H9 (cell line): ENCODE data around the gene CD300H. TPM values are rescaled to one million over a fixed set of nuclear protein-coding genes. Genes with fewer than 3 reads are reported as not detected.

Experiments
- DNase-seq: peaks from one replicate; pipeline ENCODE4 v3.0.0-alpha.2; 2017
- H2AFZ ChIP-seq: one replicate; pipeline ENCODE4 v1.6.1; 2013; ENCODE audit warnings: mild to moderate bottlenecking, low read length, control low read depth, moderate library complexity
- H2AK5ac ChIP-seq: 2 replicates; pipeline ENCODE4 v1.6.1; 2013; ENCODE audit warnings: low read length, control low read depth, mixed read lengths; ENCODE audit not compliant: insufficient read length
- H2BK120ac ChIP-seq: one replicate; pipeline ENCODE4 v1.6.1; 2013; ENCODE audit warnings: low read depth, mild to moderate bottlenecking, low read length, control low read depth, inconsistent platforms; ENCODE audit not compliant: poor library complexity, severe bottlenecking
- H2BK12ac ChIP-seq: 2 replicates; pipeline ENCODE4 v1.6.1; 2013; ENCODE audit warnings: low read length, control low read depth, mixed read lengths, low read depth; ENCODE audit not compliant: insufficient read length
- H2BK15ac ChIP-seq: 2 replicates; pipeline ENCODE4 v1.6.1; 2013; ENCODE audit warnings: low read depth, low read length, control low read depth
- H2BK20ac ChIP-seq: one replicate; pipeline ENCODE4 v1.6.1; 2013; ENCODE audit warnings: low read depth, mild to moderate bottlenecking, low read length, control low read depth, inconsistent platforms; ENCODE audit not compliant: poor library complexity, severe bottlenecking
- H2BK5ac ChIP-seq: 2 replicates; pipeline ENCODE4 v1.6.1; 2013; ENCODE audit warnings: low read length, control low read depth, mixed read lengths; ENCODE audit not compliant: insufficient read length
- H3K14ac ChIP-seq: 2 replicates; pipeline ENCODE4 v1.6.1; 2013; ENCODE audit warnings: low read length, control low read depth; ENCODE audit not compliant: insufficient read depth
- H3K18ac ChIP-seq: 2 replicates; pipeline ENCODE4 v1.6.1; 2013; ENCODE audit warnings: low read depth, mild to moderate bottlenecking, mixed read lengths, low read length, control low read depth; ENCODE audit not compliant: insufficient read length
- H3K23ac ChIP-seq: 2 replicates; pipeline ENCODE4 v1.6.1; 2013; ENCODE audit warnings: low read length, control low read depth, mixed read lengths, low read depth; ENCODE audit not compliant: insufficient read length
- H3K23me2 ChIP-seq: 2 replicates; pipeline ENCODE4 v1.6.1; 2013; ENCODE audit warnings: low read depth, mild to moderate bottlenecking, mixed read lengths, low read length, control low read depth; ENCODE audit not compliant: insufficient read length, poor library complexity, severe bottlenecking
- H3K27ac ChIP-seq: 2 replicates; pipeline ENCODE4 v1.5.1; 2013; ENCODE audit warnings: low read length, control low read depth, mixed read lengths, low read depth; ENCODE audit not compliant: insufficient read length
- H3K27me3 ChIP-seq: 2 replicates; pipeline ENCODE4 v1.6.1; 2013; ENCODE audit warnings: low read length, control low read depth, inconsistent platforms; ENCODE audit not compliant: insufficient read depth
- H3K4ac ChIP-seq: 2 replicates; pipeline ENCODE4 v1.6.1; 2013; ENCODE audit warnings: low read depth, mild to moderate bottlenecking, control low read depth, inconsistent platforms, low read length, moderate library complexity
- H3K4me1 ChIP-seq: 2 replicates; pipeline ENCODE4 v1.6.1; 2013; ENCODE audit warnings: low read length, control low read depth, inconsistent platforms; ENCODE audit not compliant: insufficient read depth
- H3K4me2 ChIP-seq: 2 replicates; pipeline ENCODE4 v1.6.1; 2013; ENCODE audit warnings: low read length, control low read depth, mixed read lengths; ENCODE audit not compliant: insufficient read length, insufficient read depth
- H3K56ac ChIP-seq: 2 replicates; pipeline ENCODE4 v1.6.1; 2013; ENCODE audit warnings: low read depth, mild to moderate bottlenecking, mixed read lengths, low read length, control low read depth; ENCODE audit not compliant: insufficient read length
- H3K79me1 ChIP-seq: 2 replicates; pipeline ENCODE4 v1.6.1; 2013; ENCODE audit warnings: low read depth, mild to moderate bottlenecking, moderate library complexity, low read length, control low read depth, inconsistent platforms; ENCODE audit not compliant: insufficient read depth, poor library complexity, severe bottlenecking
- H3K79me2 ChIP-seq: 2 replicates; pipeline ENCODE4 v1.6.1; 2013; ENCODE audit warnings: low read length, control low read depth, inconsistent platforms; ENCODE audit not compliant: insufficient read depth
- H3K9ac ChIP-seq: 2 replicates; pipeline ENCODE4 v1.6.1; 2013; ENCODE audit warnings: low read length, control low read depth, mixed read lengths; ENCODE audit not compliant: insufficient read length; ENCODE audit errors: extremely low read depth
- H3K9me3 ChIP-seq: one replicate; pipeline ENCODE4 v1.6.1; 2013; ENCODE audit warnings: low read depth, low read length, inconsistent platforms; ENCODE audit not compliant: control insufficient read depth
- H3T11ph ChIP-seq: one replicate; pipeline ENCODE4 v1.6.1; 2013; ENCODE audit warnings: mild to moderate bottlenecking, low read length, control low read depth, inconsistent platforms
- H4K20me1 ChIP-seq: one replicate; pipeline ENCODE4 v1.6.1; 2013; ENCODE audit not compliant: control insufficient read depth, insufficient read length, insufficient read depth
- H4K5ac ChIP-seq: 2 replicates; pipeline ENCODE4 v1.6.1; 2013; ENCODE audit warnings: low read depth, mild to moderate bottlenecking, mixed read lengths, low read length, control low read depth; ENCODE audit not compliant: insufficient read length
- H4K8ac ChIP-seq: replicated peaks from 2 replicates; pipeline ENCODE4 v1.6.1; 2013; ENCODE audit warnings: low read length, control low read depth, mixed read lengths, low read depth; ENCODE audit not compliant: insufficient read length
- H4K91ac ChIP-seq: 2 replicates; pipeline ENCODE4 v1.6.1; 2013; ENCODE audit warnings: low read depth, mild to moderate bottlenecking, moderate library complexity, mixed read lengths, low read length, control low read depth; ENCODE audit not compliant: insufficient read length
- H3K27ac Mint-ChIP-seq, 3 experiments: 2 replicates in 2 of 3; 3 replicates in 1 of 3; pipeline ENCODE4 v1.8.0; 2020 to 2021; ENCODE audit warnings: mixed read lengths in 3 of 3, mild to moderate bottlenecking in 1 of 3, moderate library complexity in 1 of 3
- H3K27me3 Mint-ChIP-seq: 2 replicates; pipeline ENCODE4 v1.8.0; 2021; ENCODE audit warnings: low read depth, mild to moderate bottlenecking, moderate library complexity, mixed read lengths
- H3K36me3 Mint-ChIP-seq, 3 experiments: 2 replicates in 2 of 3; 3 replicates in 1 of 3; pipeline ENCODE4 v1.8.0; 2020 to 2021; ENCODE audit warnings: low read depth in 3 of 3, mixed read lengths in 3 of 3; ENCODE audit not compliant: insufficient read depth in 1 of 3
- H3K4me1 Mint-ChIP-seq, 2 experiments: 2 replicates each; pipeline ENCODE4 v1.8.0; 2020; ENCODE audit warnings: mixed read lengths in 2 of 2
- H3K4me3 Mint-ChIP-seq, 2 experiments: 2 replicates in 1 of 2; 3 replicates in 1 of 2; pipeline ENCODE4 v1.8.0; 2020 to 2021; ENCODE audit warnings: mild to moderate bottlenecking in 2 of 2, mixed read lengths in 2 of 2, moderate library complexity in 1 of 2
- H3K9me3 Mint-ChIP-seq, 2 experiments: 2 replicates in 1 of 2; 3 replicates in 1 of 2; pipeline ENCODE4 v1.8.0; 2020; ENCODE audit warnings: mild to moderate bottlenecking in 2 of 2, mixed read lengths in 2 of 2, moderate library complexity in 1 of 2
- CTCF ChIP-seq: fragments of 200-600 bp; sonication (generic); conservative IDR thresholded peaks from 3 replicates; pipeline ENCODE4 v1.8.0; 2021; ENCODE audit warnings: antibody characterized with exemption, mild to moderate bottlenecking
- WGBS: extraction: QIAGEN DNeasy Blood & Tissue Kit; methylation state at CpG from one replicate; pipeline ENCODE4 v1.1.7; 2013; ENCODE audit warnings: missing lambda C conversion rate, low lambda C conversion rate, mixed read lengths; ENCODE audit not compliant: insufficient read length; ENCODE audit errors: extremely low coverage; 5-methylcytosine and 5-hydroxymethylcytosine counted together
- total RNA-seq: library from RNA; stranded (reverse); gene quantifications from 2 replicates; pipeline ENCODE4 v1.2.1, GENCODE V29; 2021

CD300H gene
- total RNA-seq, 1 experiment from 2014 or later, result not detected

- Histone ChIP-seq H3K4me2 (no peak overlapping the region), H3K14ac (no peak overlapping the region), H4K8ac (no peak overlapping the region), H2AK5ac (no peak overlapping the region), H3K79me2 (no peaks in the 10 kb centered on the region), H3K18ac (no peak overlapping the region), H2AFZ (no peak overlapping the region), H4K5ac (no peak overlapping the region), H3K23me2 (no peaks in the 10 kb centered on the region), H3K9ac (no peak overlapping the region), H4K91ac (no peak overlapping the region), H3K4ac (no peak overlapping the region), H4K20me1 (no peaks in the 10 kb centered on the region), H3K79me1 (no peaks in the 10 kb centered on the region), H3K9me3 (no peaks in the 10 kb centered on the region), H2BK12ac (no peak overlapping the region), H2BK20ac (no peak overlapping the region), H2BK5ac (no peak overlapping the region), H3K27me3 (no peaks in the 10 kb centered on the region), H3K23ac (no peak overlapping the region), H3K27ac (no peak overlapping the region), H2BK120ac (no peak overlapping the region), H3T11ph (no peak overlapping the region), H3K56ac (no peak overlapping the region), H2BK15ac (no peak overlapping the region), H3K4me1 (no peaks in the 10 kb centered on the region)
- Mint-ChIP-seq H3K4me1 (no peaks in the 10 kb centered on the region), H3K4me3 (no peak overlapping the region), H3K27ac (no peak overlapping the region), H3K9me3 (peaks cover 0 to 2% of the 10 kb centered on the region in 2 experiments; a peak in 1 of 5 replicates), H3K36me3 (no peaks in the 10 kb centered on the region), H3K27me3 (peaks cover 38% of the 10 kb centered on the region)
- no peak for TF ChIP-seq CTCF
- WGBS, result no CpG with 5 or more reads among the region's 5 CpGs
- no peak for DNase-seq
These were observed 25.1 kb downstream of the CD300H start for GRCh38 chr17:74542166-74542565.
